Measurements from ENCODE around the gene CCDC97.

- TF ChIP-seq ZNF274 (IDR thresholded peaks at IDR 0.05; ENCODE audit: low read depth, low read length): no peak
- TF ChIP-seq POLR2A (IDR thresholded peaks at IDR 0.05; ENCODE audit: borderline replicate concordance, extremely low read depth, insufficient read depth, insufficient read length): no peak
- no peak for TF ChIP-seq REST (IDR thresholded peaks at IDR 0.05; ENCODE audit: low read depth)
- no peak for TF ChIP-seq CEBPB (IDR thresholded peaks at IDR 0.05; ENCODE audit: low read depth)
These were observed 1.4 kb upstream of the CCDC97 start for GRCh38 chr19:41308450-41309179.

All from HCT116 (cell line).